WTC11 (cell line): Measurements from ENCODE around the gene ZNF236.

Experiments
- CREB1 ChIP-seq: sonication (generic); formaldehyde crosslinking; IDR thresholded peaks from 2 replicates; pipeline ENCODE4 v1.8.0; 2023; ENCODE audit warnings: mild to moderate bottlenecking, missing genetic modification reagents
- CREM ChIP-seq: sonication (generic); formaldehyde crosslinking; IDR thresholded peaks from 2 replicates; pipeline ENCODE4 v1.8.1; 2022; ENCODE audit warnings: mild to moderate bottlenecking, missing genetic modification reagents, moderate library complexity
- NR1H2 ChIP-seq: sonication (generic); formaldehyde crosslinking; IDR thresholded peaks from 2 replicates; pipeline ENCODE4 v1.9.0; 2021; ENCODE audit warnings: mild to moderate bottlenecking, moderate library complexity, missing genetic modification reagents
- TCF7 ChIP-seq: sonication (generic); formaldehyde crosslinking; IDR thresholded peaks from 2 replicates; pipeline ENCODE4 v1.8.0; 2022; ENCODE audit warnings: mild to moderate bottlenecking, low read depth, missing genetic modification reagents, moderate library complexity
- ZNF138 ChIP-seq: sonication (generic); formaldehyde crosslinking; conservative IDR thresholded peaks from 2 replicates; pipeline ENCODE4 v1.8.1; 2022; ENCODE audit warnings: mild to moderate bottlenecking, moderate library complexity, missing genetic modification reagents
- ZNF219 ChIP-seq: sonication (generic); formaldehyde crosslinking; IDR thresholded peaks from 2 replicates; pipeline ENCODE4 v1.8.0; 2023; ENCODE audit warnings: missing genetic modification reagents, mild to moderate bottlenecking, borderline replicate concordance
- TF ChIP-seq, protein P1 (sequence below): sonication (generic); formaldehyde crosslinking; IDR thresholded peaks from 2 replicates; pipeline ENCODE4 v1.8.0; 2022; ENCODE audit warnings: mild to moderate bottlenecking, missing genetic modification reagents
- TF ChIP-seq, protein P2 (sequence below): fragments of 200-600 bp; IDR thresholded peaks from 2 replicates; pipeline ENCODE4 v1.8.0; 2022; ENCODE audit warnings: antibody characterized with exemption
- TF ChIP-seq, protein P3 (sequence below): sonication (generic); formaldehyde crosslinking; IDR thresholded peaks from 2 replicates; pipeline ENCODE4 v1.8.1; 2022; ENCODE audit warnings: low read depth, mild to moderate bottlenecking, moderate library complexity, missing genetic modification reagents, borderline replicate concordance
- TF ChIP-seq, protein P4 (sequence below): sonication (generic); formaldehyde crosslinking; conservative IDR thresholded peaks from 2 replicates; pipeline ENCODE4 v1.8.1; 2022; ENCODE audit warnings: mild to moderate bottlenecking, missing genetic modification reagents

DNA sequence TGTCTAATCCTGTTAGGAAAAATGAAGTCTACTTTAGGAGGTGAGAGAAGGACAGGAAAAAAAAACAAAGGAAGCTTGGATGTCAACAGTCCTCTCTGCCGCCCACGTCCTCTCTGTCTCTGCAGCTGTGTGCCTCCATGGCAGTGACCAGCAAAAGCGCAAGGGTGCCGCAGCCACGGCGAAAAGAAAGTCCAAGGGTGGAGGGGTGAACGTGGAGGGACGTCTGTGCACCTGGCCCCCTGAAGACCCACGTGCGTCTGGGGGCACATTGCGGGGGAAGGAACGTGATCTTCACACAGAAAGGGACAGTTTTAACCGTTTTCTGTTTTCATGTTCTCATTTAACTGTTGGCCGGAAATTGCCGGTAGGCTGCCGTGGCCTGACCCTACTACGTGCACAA lies 157.5 kb downstream of the ZNF236 start:
- TF ChIP-seq ZNF219 (CRISPR knock-in tag) (no peak), CREB1 (CRISPR knock-in tag) (no peak), CREM (no peak), ZNF138 (no peak), NR1H2 (CRISPR knock-in tag) (no peak), TCF7 (no peak)
- TF ChIP-seq, protein P1, sequence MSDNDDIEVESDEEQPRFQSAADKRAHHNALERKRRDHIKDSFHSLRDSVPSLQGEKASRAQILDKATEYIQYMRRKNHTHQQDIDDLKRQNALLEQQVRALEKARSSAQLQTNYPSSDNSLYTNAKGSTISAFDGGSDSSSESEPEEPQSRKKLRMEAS = no peak
- TF ChIP-seq, protein P2, sequence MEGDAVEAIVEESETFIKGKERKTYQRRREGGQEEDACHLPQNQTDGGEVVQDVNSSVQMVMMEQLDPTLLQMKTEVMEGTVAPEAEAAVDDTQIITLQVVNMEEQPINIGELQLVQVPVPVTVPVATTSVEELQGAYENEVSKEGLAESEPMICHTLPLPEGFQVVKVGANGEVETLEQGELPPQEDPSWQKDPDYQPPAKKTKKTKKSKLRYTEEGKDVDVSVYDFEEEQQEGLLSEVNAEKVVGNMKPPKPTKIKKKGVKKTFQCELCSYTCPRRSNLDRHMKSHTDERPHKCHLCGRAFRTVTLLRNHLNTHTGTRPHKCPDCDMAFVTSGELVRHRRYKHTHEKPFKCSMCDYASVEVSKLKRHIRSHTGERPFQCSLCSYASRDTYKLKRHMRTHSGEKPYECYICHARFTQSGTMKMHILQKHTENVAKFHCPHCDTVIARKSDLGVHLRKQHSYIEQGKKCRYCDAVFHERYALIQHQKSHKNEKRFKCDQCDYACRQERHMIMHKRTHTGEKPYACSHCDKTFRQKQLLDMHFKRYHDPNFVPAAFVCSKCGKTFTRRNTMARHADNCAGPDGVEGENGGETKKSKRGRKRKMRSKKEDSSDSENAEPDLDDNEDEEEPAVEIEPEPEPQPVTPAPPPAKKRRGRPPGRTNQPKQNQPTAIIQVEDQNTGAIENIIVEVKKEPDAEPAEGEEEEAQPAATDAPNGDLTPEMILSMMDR = no peak
- TF ChIP-seq, protein P3, sequence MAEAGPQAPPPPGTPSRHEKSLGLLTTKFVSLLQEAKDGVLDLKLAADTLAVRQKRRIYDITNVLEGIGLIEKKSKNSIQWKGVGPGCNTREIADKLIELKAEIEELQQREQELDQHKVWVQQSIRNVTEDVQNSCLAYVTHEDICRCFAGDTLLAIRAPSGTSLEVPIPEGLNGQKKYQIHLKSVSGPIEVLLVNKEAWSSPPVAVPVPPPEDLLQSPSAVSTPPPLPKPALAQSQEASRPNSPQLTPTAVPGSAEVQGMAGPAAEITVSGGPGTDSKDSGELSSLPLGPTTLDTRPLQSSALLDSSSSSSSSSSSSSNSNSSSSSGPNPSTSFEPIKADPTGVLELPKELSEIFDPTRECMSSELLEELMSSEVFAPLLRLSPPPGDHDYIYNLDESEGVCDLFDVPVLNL (CRISPR knock-in tag) = no peak
- TF ChIP-seq, protein P4, sequence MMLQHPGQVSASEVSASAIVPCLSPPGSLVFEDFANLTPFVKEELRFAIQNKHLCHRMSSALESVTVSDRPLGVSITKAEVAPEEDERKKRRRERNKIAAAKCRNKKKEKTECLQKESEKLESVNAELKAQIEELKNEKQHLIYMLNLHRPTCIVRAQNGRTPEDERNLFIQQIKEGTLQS (CRISPR knock-in tag) = no peak
